ENCODE data around the gene ZNF407.

Gene ZNF407

DNA sequence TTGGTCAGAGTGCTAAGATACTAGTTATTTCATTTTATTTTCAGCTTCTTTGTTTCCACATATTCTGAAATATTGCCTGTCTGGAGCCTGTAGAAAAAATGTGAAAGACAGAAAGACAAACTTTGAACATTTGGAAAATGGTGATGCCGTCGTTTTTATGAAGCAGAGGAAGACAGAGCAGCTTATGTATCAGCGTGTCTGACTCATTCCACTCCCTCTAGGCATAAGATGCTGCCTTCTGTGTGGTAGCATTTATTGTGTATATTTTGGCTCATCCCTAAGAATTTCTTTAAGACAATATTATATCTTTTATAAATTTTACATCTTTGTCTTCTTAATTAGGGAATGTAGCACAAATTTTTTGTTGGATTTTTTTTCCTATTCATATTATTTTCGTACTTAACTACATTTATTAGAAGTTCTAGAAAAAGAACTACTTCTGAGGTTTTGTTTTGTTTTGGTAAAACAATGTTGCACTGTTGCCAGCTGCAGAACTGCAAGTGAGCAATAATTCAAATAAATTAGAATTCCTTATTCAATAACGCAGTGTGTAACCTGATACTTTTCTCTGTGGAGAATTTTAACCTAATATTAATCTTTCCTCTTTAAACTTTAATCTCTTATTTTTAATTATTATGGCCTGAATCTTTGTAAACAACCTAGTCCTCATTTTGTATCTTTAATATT, 300.4 kb downstream of the ZNF407 start:
- DNase-seq, result no peak

DNA sequence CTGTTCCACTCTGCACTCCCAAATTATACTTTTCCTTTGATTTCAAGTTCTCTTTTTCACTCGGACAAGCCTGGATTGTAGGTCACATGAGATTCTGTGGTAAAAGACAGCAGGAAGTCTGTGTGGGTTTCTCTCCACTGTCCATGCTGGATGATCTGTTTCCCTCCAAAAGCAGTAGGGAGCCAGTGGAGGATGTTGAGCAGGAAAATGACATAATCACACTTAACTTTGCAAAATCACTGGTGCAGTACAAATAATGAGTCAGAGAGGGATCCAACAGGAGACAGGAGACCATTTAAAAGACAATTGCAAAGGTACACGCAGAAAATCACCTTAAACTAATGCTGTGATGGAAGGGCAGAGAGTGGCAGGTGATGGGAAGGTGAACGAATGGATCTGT, 301.3 kb downstream of the ZNF407 start:
- DNase-seq, result no peak

DNA sequence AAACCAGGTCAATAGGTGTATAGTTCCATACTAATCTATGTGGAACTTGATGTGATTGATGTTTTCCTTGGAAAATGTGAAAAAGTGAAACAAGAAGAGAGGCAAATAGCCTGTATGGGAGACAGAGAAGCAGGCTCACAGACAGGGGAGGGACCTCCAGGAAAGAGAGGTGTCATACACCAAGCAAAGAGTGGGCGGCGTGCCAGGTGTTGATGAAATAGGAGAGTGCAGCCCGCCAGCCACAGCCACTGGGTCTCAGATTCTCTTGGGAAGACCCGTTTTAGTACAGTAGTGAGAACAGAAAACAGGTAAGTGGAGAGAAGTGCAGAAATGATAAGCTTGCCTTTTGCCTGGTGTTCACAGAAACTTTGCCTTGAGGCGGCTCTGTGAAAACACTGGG, 301.9 kb downstream of the ZNF407 start:
- DNase-seq, result peak; percentile 43 to 68

DNA sequence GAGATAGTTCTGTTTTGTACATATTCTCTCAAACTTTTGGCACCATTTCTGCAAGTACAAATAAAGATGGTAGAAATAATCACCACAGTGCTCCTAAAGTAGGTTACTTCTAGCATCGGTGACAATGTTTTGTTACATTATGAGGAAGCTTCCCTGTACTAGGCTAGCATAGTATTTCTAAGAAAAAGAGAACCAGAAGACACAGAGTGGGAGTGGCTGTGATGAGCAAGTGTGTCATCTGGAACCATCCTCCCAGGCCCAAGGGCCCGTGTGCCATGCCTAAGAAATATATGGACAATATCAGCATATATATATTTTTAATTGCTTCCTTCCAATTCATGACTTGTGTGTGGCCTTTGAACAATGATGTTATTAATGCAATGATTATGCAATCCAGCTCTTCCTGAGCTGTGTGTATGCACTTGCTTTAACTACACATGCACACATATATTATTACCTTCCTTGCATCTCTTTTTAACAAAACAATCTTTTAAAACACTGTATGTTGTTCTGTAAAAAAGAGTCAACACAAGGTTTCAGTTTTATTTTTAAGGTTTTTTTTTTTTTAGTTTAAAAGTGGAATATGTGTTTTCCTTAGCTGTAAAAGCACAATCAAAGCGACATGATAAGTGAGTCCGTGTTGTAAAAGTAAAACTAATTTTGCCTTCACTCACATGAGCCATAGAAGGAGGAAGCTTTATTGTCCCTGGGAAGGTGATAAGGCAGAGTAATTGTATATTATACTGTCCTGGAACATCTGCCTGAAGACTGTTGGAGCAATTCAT, 303.9 kb downstream of the ZNF407 start:
- DNase-seq, result no peak

DNA sequence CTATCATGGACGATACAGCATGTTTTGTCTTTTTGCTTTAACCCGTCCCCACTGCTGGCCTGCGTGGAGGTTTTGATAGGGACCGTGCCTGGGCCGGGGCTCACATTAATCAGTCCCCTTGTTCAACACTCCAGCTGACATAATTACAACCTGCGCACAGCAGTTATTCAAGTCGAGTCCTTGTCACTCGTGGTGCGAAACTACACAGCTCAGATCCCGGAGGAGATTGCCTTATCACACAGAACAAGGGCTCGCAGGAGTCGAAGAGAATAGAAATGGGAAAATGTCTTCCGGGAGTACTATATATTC, 304.4 kb downstream of the ZNF407 start:
- DNase-seq, result peak in 1 of 2 experiments; percentile 16

DNA sequence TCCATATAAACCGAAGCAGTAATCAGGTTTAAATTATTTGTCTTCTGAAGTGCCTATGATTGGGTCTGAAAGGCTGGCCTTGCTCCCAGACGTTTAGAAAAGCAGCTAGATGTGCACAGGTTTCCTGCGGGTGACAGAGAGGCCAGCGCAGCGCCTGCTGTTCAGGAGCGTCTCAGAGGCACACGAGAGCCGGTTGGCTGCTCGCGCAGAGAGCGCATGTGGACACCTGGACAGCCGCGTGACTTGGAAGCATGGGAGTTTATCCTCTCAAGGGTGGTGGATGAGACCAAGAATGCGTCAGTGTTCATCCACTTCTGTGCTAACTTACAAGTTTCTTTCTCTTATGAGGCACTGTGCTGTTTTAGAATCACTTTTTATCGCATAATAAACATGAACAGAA, 307.6 kb downstream of the ZNF407 start:
- no peak for DNase-seq

DNA sequence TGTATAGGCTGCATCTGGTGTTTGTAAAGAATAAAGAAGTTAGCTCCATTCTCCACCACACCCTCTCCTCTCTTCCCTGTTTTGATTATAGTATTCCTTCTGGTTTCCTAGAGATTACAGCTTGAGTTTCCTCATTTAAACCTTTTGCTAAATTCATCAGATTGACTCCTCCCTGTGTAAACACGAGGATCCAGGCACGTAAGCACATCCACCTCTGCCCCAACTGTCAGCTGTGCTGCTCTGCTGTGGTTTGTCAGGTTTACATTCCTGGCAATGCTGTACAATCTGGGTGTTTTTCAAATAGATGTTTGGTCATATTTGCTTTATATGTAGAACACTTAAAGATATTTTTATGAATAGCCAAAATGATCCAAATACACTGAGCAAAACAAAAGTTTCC, 308.5 kb downstream of the ZNF407 start:
- DNase-seq, result peak; percentile 8 to 43

DNA sequence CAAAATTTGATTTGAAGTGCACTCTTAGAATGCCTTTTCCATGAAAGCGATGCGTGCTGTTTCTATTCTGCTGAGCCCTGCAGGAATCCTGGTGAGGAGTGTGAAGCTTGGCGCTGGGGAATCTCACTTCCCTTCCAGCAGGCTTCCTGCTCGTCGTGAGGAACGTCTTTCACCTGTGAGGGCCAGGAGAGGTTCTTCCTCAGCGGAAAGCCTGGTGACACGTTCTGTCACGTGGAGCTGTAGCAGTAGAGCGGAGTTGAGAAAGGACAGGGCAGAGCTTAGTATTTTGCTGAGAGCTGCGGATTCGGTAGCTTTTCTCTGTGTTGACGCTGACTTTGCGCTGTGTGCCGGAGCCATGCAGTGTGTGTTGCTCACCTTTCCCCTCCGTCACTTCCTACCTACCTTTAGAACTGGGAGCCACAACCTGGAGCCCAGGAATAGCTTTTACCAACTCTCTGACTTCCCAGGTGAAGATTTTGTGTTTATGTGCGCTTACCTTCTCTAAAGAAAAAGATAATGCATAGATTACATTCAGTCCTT, 316.5 kb downstream of the ZNF407 start:
- DNase-seq, result no peak

DNA sequence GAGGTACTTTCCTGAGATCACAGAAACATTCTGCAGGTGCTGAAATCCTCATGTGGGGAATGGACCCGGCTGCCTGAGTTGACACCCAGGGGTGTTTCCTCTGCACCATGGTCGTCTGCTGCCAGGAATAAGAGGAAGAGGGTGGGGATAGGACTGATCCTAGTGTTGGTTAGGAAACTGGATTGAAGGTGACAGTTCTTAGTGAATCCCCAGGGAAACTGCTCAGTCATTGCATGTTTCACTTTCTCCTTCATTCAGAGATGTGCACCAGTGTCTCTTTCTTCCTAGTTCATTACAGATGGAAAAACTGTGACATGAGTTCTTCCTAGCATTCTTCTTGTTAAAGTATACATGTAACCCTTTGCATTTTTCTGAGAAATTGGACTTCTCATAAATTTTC, 317.0 kb downstream of the ZNF407 start:
- no peak for DNase-seq

DNA sequence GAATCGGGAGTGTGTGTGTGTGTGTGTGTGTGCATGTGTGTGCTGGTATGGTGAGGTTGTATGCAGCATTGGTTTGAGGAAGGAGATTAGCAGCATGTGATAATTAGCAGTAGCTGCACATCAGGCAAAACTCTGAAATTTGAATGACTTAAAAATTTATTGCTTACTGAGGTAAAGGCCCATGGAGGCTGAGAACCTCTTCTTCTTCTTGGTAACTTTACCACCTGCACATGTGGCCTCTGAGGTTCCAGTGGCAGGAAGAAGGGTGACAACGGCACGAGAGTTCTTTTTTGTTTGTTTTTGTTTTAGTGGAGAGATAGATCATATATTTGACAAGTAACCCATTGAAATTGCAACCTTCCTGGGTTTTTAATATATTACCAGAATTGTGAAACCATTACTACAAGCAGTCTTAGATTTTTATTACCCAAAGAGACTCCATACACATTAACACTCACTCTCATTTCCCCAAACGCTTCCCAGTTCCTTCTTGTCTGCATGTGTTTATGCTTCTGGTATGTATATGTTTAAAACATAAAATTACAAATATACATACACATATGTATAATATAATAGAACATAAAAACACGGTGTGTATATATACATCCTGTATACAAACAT, 319.2 kb downstream of the ZNF407 start:
- no peak for DNase-seq

DNA sequence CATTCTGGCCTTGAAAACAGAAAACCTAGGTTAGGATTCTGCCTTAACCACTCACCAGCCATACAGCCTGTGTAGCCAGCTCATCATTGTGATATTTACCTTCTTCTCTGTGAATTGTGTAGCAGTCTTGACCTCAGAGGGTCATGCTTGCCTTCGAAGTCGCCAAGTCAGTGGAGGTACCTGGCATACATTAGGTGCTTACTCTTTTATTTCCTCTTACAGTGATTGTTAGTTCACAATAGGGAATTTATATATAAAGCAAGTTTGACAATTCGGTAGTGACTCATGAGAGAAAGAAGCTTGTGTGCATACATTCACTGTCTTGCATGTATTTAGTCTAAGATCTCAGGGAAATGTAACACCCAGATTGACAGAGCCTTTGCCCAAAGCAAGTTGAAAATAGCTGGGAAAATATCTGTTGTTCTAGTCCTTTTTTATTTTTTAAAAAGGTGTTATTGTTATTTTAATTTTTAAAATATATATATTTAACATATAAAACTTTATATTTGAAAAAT, 320.7 kb downstream of the ZNF407 start:
- DNase-seq, result no peak

DNA sequence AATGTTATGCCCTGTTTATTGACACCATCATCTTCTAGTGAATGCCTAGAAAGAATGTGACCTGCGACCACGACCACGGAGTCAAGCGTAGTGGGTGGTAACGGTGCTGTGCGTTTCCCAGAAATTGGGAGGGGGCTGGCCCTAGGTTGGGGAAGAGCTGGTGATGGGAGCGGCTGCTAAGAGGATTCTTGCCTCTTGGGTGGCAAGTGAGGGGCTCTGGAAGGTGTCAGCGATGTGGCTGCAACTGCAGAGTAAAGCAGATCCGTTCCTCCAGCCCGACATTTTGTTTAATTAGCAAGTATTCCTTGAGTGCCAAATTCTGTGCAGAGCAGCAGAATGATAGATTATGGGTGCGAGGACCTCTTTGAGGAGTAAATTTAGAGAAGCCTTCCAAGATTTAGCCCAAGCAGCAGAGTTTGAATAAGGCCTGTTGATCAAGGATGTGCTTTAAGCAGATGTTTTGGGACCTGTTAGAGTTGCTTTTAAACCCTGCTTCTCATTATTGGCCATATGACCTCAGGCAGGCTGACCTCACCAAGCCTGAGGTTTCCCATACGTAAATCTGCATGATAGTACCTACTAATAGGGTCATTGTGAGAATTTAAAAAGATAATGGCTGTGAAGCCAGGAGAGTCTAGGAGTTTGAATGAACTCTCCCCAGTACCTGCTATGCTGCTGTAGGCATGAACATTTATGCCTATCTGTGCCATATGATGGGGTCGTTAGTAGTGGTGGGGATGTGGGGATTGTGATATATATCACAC, 323.6 kb downstream of the ZNF407 start:
- no peak for DNase-seq

DNA sequence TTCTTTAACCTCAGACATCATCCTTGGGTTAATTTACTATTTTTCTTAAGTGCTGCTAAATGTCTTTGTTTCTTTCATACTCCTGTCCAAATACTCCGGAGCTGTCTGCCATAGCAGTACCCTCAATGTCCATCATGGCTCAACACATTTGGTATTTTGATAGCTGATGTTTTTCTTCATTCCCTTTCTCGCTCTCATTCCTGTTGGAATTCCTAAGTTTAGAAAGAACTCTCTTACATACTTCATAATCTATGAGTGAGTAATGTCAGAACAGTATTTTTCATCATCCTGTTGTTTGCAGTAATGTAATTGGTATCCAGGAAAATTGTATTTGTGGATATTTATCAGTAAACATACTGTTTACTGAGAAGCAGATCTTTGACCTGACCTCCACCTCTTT, 328.4 kb downstream of the ZNF407 start:
- no peak for DNase-seq

DNA sequence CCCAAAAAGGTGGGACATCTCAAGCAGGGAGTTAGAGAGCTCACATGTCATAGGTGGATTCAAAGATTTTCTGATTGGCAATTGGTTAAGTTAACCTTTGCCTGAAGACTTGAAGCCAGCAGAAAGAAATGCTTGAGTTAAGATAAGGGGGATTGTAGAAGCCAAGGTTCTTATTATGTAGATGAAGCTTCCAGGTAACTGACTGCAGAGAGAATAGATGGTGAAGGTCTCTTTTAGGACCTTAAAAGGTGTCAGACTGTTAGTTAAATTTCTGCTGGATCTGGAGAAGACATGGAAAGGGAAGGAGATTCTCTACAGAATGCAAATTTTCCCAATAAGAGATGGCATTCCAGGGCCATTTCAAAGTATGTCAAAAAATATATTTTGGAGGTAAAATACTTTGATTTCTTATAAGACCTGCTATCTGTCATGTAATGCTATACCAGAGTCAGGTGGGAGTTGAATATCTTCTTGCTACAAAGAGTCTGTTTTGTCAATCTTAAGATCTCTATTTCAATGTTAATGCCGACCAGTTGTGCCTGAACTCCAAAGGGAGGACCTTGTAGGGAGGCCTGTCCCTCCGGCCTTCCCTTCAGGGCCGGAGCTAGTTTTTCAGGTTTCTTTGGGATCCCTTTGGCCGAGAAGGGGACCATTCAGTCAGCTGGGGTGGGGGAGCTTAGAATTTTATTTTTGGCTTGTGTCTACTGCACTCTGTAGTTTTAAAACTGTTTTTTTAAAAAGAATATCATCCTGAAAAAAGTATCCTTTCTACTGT, 330.7 kb downstream of the ZNF407 start:
- DNase-seq, result no peak

DNA sequence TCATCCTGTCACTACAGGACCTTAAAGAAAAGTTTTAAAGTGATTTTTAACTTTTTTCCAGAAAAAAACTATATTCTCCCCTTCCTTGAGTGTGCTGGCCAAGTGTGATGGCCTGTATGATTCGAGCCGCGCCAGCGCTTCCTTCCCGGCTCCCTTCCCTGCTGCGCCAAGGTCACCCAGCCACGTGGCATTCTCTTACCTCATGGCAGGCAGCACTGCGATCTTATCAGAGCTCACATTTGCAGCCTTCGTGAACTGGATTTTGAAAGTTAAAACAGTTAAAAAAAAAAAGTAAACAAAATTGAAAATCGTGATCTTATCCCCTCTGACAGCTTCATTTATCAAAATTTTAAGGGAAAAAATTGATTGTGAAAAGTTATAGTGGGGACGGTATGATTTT, 331.4 kb downstream of the ZNF407 start:
- DNase-seq, result no peak

DNA sequence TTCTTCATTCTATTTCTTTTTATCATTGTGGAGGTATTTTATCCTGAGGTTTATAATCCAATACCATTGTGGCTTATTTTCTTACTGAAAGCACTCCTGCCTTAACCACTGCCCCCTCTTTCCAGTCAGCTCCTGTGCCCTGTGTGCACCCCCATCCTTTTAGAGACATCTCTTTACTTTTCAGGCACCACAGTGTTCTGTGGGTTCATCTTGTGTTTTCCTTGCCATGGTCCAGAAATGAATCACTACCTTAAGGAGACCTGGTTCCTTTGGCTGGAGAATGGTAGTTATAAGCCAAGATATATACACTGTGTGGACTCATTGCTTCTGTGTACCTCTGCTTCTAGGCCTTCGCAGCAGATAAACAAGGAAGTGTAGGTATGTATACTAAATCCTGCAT, 332.9 kb downstream of the ZNF407 start:
- DNase-seq, result no peak

DNA sequence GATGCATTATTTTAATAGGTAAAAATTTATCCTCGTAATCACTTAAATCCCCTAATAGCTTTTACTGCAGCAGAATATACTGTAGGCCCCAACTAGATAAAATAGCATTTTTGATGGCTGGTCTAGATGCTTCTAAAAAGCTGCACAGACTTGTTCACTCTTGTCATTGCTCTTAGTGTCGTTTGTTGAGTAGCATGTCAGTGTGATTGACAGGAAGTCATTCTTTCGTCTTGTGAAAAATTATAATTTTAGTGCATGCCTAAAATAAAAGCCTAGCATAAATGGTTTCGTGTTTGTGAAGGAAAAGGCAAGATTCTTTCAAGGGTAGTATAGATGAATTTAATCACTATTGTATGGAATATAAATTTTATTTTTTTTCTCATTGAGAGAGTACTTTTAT, 336.3 kb downstream of the ZNF407 start:
- no peak for DNase-seq

DNA sequence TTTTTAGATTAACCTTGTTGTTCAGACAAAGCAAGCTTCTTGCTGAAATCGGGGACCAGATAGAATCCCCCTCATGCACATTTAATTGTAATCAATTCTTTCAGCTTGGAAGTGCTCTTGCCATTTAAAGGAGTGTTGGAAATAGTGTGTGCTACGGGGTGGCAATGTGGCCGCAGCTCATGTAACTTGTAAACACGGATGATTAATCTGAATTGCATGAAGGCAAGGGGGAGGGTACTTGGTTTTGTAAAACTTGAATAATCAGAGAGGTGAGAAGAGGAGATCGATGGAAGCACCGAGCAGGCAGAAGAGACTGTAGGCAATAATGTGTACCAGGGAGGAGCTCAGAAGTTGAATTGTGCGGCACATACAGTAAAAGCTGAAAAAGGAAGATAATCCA, 337.8 kb downstream of the ZNF407 start:
- DNase-seq, result no peak

DNA sequence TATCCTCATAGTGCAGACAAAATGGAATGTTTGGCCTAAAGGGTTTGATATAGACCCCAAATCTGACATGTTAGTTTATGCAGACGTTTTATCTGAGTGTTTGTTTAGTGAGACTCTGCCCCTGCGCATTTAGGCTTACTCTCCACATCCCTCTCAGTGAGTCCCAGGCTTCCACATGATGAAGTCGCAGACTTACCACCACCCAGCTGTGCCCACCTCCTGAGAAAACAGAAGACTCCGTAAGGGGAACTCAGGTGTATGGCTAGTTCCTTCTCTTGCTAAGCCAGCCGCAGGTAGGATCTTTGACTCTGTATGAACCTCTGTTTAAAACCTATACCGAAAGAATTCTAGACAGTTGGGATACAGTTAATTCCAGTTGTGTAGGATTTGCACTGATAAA, 338.7 kb downstream of the ZNF407 start:
- DNase-seq, result no peak

DNA sequence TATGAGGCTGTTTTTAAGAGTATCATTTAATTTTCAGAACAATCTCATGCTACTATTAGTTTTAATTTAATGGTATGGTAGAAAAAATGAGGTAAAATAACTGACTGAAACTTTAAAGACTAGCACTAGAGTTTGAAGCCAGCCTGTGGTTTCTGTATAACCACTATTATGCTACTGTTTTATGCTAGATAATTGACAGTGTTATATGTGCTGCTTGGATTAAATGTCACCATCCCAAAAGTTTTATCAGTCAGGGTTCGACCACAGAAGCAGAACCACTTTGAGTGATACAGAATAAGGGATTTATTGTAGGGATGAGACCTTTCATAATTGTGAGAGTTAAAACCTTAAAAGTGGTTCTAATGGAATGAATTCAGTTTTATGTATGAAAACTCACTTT, 339.6 kb downstream of the ZNF407 start:
- DNase-seq, result no peak

DNA sequence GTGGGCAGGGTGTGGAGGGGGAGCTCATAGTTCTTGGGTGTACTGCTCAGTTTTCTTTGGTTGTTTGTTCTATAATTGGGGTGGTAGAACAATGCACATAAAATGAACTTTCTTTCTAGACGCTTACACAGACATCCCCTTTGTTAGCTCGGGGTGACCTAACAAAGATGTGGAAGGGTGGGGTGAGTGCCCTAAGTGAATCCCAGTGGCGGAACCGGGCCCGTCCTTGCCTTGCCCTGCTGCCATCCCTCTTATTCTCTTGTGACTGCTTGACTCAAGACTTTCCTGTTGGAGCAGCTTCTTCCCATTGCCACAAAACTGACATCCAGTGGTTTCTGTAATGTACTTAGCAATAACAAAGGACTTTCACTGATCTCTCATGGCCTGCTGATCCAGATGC, 343.2 kb downstream of the ZNF407 start:
- no peak for DNase-seq

DNA sequence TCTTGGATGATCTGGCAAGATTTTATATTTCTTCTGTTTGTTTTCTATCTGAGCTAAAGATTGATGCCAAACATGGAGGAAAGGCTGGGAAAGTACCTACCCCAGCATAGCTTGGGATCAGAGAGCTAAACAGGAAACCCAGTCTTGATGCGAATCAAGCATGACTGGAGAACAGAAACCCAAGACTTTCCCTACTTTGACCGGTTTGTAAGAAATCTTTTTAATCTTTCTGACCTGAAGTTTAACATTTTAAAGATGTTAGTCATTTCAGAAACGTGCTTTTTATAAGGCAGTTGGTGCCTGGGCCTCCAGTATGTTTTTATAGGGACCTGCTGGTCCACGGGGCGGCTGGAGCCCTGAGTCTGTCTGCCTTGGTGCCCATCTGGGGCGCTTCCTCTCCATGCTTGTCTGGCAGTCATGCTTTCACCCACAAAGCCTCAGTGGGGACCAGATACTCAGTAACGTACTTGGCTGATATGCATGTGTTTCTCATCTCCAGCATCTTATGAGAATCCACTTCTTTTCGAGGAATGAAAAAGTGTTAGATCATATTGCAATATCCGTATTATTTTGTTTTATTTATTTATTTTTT, 344.7 kb downstream of the ZNF407 start:
- DNase-seq, result no peak
